GM21737 (cell line): ENCODE measurements around the gene LAMB4.

ENCODE experiments used
- ATAC-seq: cut with Tn5 transposase; IDR thresholded peaks from one replicate; pipeline ENCODE4 v1.9.1; 2021; ENCODE audit warnings: mild to moderate bottlenecking, moderate library complexity; ENCODE audit not compliant: unreplicated experiment

LAMB4 gene

GRCh38 chr7:108086962-108087361, 43.2 kb downstream of the LAMB4 start:
- ATAC-seq, result no peak

GRCh38 chr7:108086546-108086945, 43.6 kb downstream of the LAMB4 start:
- no peak for ATAC-seq

GRCh38 chr7:108083980-108084379, 46.2 kb downstream of the LAMB4 start:
- ATAC-seq, result no peak

- no peak for ATAC-seq
Observed at GRCh38 chr7:108079648-108080591, 50.2 kb downstream of the LAMB4 start.

GRCh38 chr7:108079276-108079647, 50.9 kb downstream of the LAMB4 start:
- ATAC-seq, result no peak

GRCh38 chr7:108078691-108079090, 51.5 kb downstream of the LAMB4 start:
- ATAC-seq, result no peak

- ATAC-seq, result no peak
Observed at GRCh38 chr7:108078211-108078673, 51.9 kb downstream of the LAMB4 start.

GRCh38 chr7:108077709-108078108, 52.5 kb downstream of the LAMB4 start:
- ATAC-seq, result no peak

GRCh38 chr7:108076156-108076555, 54.0 kb downstream of the LAMB4 start:
- no peak for ATAC-seq

- ATAC-seq, result no peak
Observed at GRCh38 chr7:108073305-108074070, 56.7 kb downstream of the LAMB4 start.

- ATAC-seq, result no peak
Observed at GRCh38 chr7:108072739-108073138, 57.4 kb downstream of the LAMB4 start.

- no peak for ATAC-seq
Observed at GRCh38 chr7:108072116-108072515, 58.0 kb downstream of the LAMB4 start.

- no peak for ATAC-seq
Observed at GRCh38 chr7:108071551-108071950, 58.6 kb downstream of the LAMB4 start.

GRCh38 chr7:108069646-108070045, 60.5 kb downstream of the LAMB4 start:
- ATAC-seq, result no peak

GRCh38 chr7:108067844-108068243, 62.3 kb downstream of the LAMB4 start:
- ATAC-seq, result no peak

- no peak for ATAC-seq
Observed at GRCh38 chr7:108066486-108066885, 63.7 kb downstream of the LAMB4 start.

GRCh38 chr7:108063520-108063933, 66.6 kb downstream of the LAMB4 start:
- no peak for ATAC-seq

- no peak for ATAC-seq
Observed at GRCh38 chr7:108062250-108063014, 67.7 kb downstream of the LAMB4 start.

- no peak for ATAC-seq
Observed at GRCh38 chr7:108059526-108059925, 70.6 kb downstream of the LAMB4 start.

GRCh38 chr7:108057951-108058481, 72.1 kb downstream of the LAMB4 start:
- no peak for ATAC-seq

- no peak for ATAC-seq
Observed at GRCh38 chr7:108055611-108056021, 74.5 kb downstream of the LAMB4 start.
